ENCODE measurements around the gene GDPD3.

GDPD3 gene

DNA sequence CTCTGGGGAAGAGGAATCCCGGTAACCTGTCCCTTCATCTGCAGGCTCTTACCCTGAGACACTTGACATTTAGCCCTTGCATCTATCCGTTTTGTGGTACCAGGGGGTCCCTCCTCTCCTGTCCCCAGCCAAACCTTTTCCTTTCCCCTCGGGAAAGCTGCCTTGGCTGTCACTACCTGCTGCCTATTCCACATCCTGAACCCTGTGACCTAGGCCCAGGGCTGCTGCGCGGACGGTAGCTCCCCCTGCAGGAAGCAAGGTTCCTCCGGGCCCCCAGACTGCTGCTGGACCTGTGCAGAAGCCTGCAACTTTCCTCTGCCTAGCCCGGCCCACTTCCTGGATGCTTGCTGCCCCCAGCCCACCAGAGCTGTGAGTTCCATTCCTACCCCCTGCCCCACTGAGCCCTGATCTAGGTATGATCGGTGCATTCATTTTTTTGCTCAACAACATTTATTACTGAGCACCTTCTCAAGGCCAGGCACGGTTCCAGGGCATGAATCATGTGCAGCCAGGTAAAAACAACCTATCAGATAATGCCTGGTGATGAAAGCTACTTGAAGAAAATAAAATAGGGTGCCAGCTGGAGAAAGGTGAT lies 58.3 kb downstream of the GDPD3 start:
- no peak for DNase-seq (ENCODE audit: low spot score)
